HT-29 (cell line): ENCODE measurements around the gene FERMT1. TPM values are rescaled to one million over a fixed set of nuclear protein-coding genes. Genes with fewer than 3 reads are reported as not detected.
"Not testable (repeated sequence)": the region's sequence is repeated elsewhere in the genome, so short reads cannot be mapped to it uniquely, and the experiment has no call there.

Experiments used
- DNase-seq: peaks from one replicate; pipeline ENCODE4 v3.0.0-alpha.2; 2015; ENCODE audit warnings: low spot score
- total RNA-seq: library from RNA; depleted of rRNA; stranded (reverse); fragments of >200 nt; shearing (Covaris generic); gene quantifications from 2 replicates; pipeline ENCODE4 v1.2.3, GENCODE V29; 2014; rRNA removed

Gene FERMT1
- total RNA-seq, 1 experiment from 2014 or later: 72.0 TPM

DNA sequence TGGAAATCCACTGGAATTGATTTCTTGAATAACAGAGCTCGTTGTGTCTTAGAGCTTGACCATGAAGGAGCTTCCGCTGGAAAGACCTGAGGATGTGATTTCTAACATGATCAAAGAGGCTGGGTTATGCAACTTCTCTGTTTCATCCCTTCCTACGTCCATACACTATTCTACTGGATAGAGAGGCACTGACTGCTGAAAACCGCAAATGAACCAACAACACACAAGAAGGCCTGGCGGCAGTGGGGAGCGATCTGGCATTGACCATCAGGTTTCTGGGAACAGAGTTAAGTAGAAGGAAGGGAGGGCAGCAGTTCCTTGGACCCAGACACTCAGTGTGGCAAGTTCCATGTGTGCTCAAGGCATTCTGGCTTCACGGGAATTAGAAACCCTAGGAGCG, 82.3 kb downstream of the FERMT1 start:
- no peak for DNase-seq

DNA sequence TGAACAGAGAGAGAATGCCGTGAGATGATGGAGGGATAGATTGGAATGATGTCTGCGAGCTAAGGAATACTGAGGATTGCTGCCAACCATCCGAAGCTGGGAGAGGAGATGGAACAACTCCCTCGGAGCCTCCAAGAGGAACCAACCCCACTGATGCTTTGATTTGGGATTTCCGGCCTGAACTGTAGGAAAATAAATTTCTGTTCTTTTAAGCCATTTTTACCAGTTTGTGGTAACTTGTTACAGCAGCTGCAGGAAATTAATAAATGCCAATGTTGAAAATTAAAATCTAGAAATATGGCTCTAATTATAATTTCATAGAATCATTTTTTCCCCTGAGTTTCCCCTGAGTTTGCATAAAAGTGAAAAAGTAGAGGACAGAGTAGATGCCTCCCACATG, 83.1 kb downstream of the FERMT1 start:
- no peak for DNase-seq

DNA sequence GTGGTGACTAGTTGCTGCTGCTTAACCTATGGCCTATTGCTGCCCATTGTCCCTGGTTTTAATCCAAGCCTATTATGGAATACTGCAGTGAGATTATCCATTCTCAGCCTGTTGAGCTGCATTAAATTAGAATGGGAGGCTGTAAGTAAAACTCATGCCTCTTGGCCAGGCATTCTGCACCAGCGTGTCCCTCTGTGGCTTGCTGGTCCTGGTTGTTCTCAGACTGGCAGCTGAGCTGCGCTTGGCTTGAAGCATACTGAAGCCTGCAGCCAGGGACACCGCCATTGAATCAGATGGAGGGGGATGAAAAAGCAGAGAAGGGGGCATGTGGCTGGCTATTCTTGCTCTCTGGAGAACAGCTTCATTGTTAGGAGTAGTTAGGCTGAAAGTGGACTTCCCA, 84.6 kb downstream of the FERMT1 start:
- no peak for DNase-seq

DNA sequence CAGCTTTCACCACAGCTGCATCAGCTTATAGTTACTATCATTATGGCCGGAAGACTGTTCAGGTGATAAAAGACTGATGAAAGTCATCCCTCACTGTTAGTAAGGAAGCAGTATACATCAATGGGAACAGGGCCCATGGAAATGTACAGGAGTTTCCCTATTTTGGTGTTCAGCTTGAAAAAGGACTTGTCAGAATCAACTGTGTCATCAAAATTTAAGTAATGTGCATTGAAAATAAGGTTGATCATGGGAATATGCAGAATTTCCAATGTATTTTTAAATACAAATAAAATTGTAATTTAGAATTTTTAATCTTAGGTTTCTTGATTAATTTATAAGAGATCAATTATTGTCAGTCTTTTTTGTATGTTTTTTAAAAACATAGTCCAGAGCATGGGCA, 85.7 kb downstream of the FERMT1 start:
- DNase-seq: no peak

DNA sequence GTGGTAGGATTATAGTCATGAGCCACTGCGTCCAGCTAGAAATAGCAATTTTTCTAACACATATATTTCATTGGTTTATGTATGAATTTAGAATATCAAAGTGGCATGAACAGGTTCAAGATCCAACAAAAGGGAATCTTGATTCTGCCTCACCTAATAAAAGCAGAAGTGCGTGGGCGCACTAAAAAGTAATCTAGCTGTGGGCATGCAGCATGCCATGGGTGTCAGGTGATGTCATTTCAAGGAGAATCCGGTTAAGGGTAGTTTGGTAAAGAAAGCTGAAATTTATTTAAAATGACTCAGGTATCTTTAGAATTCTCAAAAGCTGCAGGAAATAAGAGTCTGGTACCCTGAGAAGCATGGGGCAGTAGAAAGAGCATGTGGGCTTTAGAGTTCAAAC, 86.6 kb downstream of the FERMT1 start:
- no peak for DNase-seq

DNA sequence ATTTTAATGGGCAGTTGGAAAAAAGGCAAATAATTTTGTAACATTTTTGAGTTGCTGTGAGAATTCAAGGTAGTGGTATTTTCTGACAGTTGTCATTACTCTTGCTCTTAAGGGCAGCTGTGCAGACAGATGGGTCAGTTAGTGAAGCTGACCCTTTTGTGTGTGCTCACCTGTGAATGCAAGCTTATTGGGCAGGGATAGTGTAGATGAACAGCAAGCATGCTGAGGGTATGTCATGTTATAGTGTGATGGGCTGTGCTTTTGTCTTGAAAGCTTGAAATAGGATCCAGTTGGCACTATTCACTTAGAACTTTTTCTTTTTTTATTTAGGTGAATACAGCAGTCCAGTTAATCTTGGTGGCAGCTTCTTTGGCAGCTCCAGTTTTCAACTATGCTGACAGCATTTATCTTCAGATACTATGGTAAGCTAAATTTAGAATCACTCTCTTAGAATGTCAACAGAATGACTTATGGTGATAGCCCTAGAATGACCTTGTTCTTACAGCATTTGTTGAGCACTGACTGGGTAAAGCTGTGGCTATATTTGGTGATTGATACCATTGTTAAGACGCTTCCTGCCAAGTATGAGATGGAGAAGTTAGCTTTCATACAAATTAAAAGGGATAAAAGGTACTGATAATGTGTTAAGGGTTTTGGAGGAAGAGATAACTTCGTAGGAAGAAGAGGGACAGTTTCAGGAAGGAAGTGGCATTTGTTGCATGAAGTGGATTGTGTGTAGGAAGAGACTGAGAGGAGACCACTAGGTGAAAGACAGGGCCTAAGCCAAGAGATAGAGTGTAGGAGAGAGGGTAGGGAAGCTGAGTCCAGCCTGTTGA, 88.5 kb downstream of the FERMT1 start:
- DNase-seq: no peak

DNA sequence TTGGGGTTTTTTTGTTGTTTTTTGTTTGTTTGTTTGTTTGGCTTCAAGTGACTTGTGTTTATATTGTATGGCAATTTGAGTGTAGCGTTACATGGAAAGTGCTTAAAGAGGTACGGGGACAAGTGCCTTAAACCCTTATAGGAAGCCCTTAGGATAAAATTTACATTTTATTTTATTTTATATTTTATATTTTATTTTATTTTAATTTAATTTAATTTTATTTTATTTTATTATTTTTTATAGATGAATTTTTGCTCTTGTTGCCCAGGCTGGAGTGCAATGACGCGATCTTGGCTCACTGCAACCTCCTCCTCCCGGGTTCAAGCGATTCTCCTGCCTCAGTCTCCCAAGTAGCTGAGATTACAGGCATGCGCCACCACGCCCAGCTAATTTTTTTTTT, 89.9 kb downstream of the FERMT1 start:
- not testable (repeated sequence) for DNase-seq

DNA sequence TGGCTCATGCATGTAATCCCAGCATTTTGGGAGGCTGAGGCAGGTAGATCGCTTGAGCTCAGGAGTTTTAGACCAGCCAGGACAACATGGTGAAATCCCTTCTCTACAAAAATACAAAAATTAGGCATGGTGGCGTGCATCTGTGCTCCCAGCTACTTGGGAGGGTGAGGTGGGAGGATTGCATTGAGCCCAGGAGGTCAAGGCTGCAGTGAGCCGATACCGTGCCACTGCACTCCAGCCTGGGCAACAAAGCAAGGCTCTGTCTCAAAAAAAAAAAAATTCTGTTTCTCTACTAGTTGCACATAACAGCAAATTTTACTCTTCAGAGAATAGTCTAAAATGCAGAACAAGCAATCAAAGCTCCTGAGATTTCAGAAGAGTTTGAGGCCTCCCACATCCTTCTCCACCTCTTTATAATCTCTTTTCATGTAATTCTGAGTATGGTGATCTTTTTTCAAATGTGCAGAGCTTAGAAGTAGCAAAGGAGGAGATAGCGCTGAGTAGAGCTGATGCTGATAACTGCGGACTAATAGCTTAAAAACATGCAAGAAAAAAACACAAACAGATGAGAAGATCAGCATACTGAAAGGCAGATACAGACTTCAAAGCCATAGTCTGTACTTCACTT, 92.3 kb downstream of the FERMT1 start:
- DNase-seq: no peak

DNA sequence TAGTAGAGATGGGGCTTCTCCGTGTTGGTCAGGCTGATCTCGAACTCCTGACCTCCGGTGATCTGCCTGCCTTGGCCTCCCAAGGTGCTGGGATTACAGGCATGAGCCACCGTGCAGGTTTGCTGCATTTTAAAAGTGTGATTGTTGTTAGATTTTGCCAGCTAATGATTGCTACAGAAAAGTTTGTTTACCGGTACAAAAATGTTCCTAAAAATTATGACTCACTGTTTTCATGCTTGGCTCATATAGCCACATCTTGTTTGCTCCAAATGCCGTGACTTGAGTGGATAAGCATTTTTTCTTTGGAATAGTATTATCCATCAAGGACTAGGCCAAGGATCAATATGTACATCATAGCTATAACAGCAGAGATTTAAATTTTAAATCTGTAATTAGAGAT, 93.3 kb downstream of the FERMT1 start:
- DNase-seq: no peak

DNA sequence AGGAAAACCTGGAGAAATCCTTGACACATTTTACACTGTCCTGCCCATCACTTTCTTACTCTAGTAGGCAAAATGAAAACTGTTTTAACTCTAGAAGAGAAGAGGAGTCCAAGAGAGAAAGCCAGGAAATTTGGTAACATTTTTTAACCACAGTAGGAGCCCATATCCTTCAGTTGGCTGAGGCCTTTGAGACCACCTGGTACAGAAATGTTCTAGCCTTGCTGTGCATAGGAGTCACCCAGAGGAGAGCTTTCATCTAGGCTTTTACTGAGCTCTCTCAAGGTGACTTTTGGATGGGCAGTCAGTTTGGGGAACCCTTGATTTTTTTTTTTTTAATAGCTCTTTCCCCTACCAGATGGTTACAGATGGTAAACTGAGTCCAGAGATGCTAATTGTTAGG, 94.0 kb downstream of the FERMT1 start:
- no peak for DNase-seq

DNA sequence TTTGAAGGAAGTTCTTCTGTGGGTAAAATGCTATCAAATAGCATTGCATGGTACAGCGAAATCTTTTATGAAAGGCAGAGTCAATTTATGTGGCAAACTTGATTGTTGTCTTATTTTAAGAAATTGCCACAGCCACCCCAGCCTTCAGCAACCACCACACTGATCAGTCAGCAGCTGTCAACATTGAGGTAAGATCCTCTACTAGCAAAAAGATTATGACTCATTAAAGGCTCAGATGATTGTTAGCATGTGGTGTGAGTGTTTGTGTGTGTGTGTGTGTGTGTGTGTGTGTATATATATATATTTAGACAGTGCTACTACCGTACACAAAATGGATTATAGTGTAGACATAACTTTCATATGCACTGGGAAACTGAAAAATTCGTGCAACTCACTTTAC, 96.8 kb downstream of the FERMT1 start:
- DNase-seq: no peak

Other genes with a start within 250 kb of the FERMT1 start
- gene CHGB, start 211.5 kb downstream of the FERMT1 start, total RNA-seq: not detected in 2 replicates
- gene TRMT6, start 172.5 kb downstream of the FERMT1 start, total RNA-seq: 15.5 and 17.8 TPM in 2 replicates
- 11.6 and 14.0 TPM in 2 replicates for gene MCM8, start 172.4 kb downstream of the FERMT1 start, total RNA-seq
- gene CRLS1, start 116.9 kb downstream of the FERMT1 start, total RNA-seq: 39.5 and 48.0 TPM in 2 replicates
- gene LRRN4, start 69.0 kb downstream of the FERMT1 start, total RNA-seq: 1.3 and 1.7 TPM in 2 replicates